ENCODE data around the gene PTPRD.

PTPRD gene

GRCh38 chr9:10054456-10054855 lies 558.3 kb downstream of the PTPRD start:
- no peak for DNase-seq (ENCODE audit: low read depth in 2 of 2)

DNA sequence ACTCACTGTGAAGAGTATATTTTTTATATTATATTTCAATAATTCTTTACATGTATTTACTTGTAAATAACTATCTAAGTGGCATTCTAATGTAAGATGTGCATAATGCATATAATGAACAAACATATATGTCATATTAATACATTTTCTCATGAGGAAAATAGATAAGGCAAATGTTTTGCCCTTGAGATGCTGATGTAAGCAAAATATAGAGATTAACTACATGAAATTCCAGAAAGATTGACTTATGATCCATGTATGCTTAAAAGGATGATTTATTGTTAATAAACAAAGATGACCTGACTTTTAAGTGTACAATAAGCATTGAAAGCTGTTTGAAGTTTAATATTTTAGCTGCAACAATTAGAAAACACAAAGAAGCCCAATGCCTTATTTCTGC lies 559.9 kb downstream of the PTPRD start:
- DNase-seq (ENCODE audit: low read depth in 2 of 2) = no peak

DNA sequence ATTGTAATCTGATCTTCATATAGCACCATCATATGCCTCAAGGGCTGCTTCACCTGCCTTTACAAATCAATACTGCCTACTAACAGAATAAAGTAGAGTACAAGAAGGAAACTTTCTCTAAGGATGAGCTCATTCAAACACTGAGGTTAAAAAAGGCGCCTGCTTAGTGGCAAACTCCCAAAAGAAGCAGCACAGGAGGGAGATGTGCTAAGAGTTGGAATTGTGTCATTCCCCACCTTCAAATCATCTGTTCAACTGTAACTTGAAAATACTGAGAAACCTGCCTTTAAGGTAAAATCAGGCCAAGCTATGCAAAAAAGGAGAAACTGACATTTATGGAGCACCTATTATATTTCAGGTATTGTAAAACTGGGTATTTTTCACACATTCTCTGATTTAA lies 560.6 kb downstream of the PTPRD start:
- no peak for DNase-seq (ENCODE audit: low read depth in 2 of 2)

DNA sequence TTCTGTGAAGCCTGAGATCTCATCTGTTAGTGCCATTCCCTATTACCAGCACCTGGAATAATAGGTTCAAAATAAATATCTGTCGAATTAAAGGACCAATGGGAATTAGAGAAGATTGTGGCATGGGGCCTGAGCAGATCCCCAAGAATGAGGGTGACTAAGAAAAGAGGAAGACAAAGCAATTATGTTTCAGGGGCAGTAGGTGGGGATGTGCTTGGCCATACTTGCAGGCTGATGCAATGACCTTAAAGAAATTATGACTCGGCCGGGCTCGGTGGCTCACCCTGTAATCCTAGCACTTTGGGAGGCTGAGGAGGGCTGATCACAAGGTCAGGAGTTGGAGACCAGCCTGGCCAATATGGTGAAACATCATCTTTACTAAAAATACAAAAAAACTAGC lies 562.8 kb downstream of the PTPRD start:
- no peak for DNase-seq (ENCODE audit: low read depth in 2 of 2)

GRCh38 chr9:10048994-10049393 lies 563.8 kb downstream of the PTPRD start:
- DNase-seq (ENCODE audit: low read depth in 2 of 2) = no peak

- peak in 1 of 2 experiments; percentile 18 for DNase-seq (ENCODE audit: low read depth in 2 of 2)
Measured at GRCh38 chr9:10045598-10045997, 567.2 kb downstream of the PTPRD start.

DNA sequence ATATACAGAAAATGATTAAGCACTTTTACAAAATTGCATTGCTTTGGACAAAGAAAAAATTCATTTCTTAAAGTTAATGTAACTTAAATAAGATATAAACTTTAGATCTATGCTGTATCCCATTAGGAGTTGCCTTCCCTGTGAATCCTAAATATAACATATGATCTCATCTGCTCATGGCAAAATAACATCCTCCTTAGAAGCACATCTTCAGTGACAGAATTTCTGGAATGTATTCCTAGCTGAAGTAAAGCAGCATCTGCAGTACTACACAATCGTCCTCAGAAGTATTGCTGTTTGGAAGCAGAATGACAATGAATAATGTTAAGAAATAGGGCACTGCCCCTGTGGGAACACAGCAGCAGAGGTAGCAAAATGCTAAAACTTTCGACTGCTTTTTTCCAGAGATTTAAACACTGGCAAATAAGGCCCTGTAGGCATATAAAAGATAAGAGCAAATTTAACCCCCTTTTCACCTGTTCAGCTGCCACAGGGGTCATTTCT lies 571.0 kb downstream of the PTPRD start:
- DNase-seq (ENCODE audit: low read depth in 2 of 2) = no peak

GRCh38 chr9:10036095-10036494 lies 576.7 kb downstream of the PTPRD start:
- DNase-seq (ENCODE audit: low read depth in 2 of 2) = no peak

- DNase-seq (ENCODE audit: low read depth in 2 of 2) = no peak
Measured at GRCh38 chr9:10032166-10032565, 580.6 kb downstream of the PTPRD start.

DNA sequence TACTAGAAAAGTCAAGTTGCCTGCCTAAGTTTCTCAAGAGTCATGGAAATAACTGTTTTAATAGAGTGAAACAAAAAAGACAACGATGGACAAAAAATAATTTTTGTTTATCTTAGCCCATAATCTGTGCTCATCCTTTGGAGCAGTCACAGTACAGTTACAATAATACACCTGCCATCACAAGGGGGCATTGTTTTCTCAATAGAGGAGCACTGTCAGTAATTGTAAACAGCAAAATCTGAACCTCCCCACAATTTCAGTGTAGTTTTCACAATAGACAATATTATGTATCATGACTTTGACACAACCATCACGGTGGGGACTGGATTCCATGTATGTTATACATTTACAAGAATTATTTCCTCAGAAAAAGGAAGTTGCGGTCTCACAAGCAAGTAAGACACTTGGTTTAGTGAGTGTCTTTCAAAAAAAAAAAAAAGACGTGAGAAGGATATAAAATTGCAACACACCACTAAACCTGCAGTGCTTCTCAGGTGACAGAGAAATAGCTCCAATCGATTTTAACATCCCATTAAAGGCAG lies 586.3 kb downstream of the PTPRD start:
- no peak for DNase-seq (ENCODE audit: low read depth in 2 of 2)

GRCh38 chr9:10015755-10016154 lies 597.0 kb downstream of the PTPRD start:
- DNase-seq (ENCODE audit: low read depth in 2 of 2) = no peak

GRCh38 chr9:10014889-10015288 lies 597.9 kb downstream of the PTPRD start:
- no peak for DNase-seq (ENCODE audit: low read depth in 2 of 2)

GRCh38 chr9:10009401-10009800 lies 603.4 kb downstream of the PTPRD start:
- DNase-seq (ENCODE audit: low read depth in 2 of 2) = no peak

GRCh38 chr9:10008101-10008799 lies 604.6 kb downstream of the PTPRD start:
- peak; percentile 18 to 25 for DNase-seq (ENCODE audit: low read depth in 2 of 2)

- no peak for DNase-seq (ENCODE audit: low read depth in 2 of 2)
Measured at GRCh38 chr9:10007356-10007755, 605.4 kb downstream of the PTPRD start.

- DNase-seq (ENCODE audit: low read depth in 2 of 2) = no peak
Measured at GRCh38 chr9:10005206-10005605, 607.6 kb downstream of the PTPRD start.

DNA sequence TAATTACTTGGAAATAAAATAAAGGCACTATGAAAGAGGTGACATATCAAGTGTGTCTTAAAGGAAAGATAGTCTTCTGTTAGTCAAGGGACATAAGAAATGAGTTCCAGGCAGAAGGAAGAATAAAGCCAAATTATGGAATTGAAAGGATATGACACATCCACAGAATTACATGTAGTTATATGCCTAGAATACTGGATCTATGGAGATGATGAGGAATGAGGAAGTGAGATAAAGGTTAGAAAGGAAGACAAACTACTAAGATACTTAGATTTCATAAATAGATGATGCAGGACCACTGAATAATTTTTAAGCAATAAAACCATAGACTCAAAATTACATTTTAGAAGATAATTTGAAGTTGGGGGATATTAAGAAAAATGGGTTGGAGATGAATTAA lies 609.8 kb downstream of the PTPRD start:
- DNase-seq (ENCODE audit: low read depth in 2 of 2) = no peak

GRCh38 chr9:10000669-10001068 lies 612.1 kb downstream of the PTPRD start:
- no peak for DNase-seq (ENCODE audit: low read depth in 2 of 2)

DNA sequence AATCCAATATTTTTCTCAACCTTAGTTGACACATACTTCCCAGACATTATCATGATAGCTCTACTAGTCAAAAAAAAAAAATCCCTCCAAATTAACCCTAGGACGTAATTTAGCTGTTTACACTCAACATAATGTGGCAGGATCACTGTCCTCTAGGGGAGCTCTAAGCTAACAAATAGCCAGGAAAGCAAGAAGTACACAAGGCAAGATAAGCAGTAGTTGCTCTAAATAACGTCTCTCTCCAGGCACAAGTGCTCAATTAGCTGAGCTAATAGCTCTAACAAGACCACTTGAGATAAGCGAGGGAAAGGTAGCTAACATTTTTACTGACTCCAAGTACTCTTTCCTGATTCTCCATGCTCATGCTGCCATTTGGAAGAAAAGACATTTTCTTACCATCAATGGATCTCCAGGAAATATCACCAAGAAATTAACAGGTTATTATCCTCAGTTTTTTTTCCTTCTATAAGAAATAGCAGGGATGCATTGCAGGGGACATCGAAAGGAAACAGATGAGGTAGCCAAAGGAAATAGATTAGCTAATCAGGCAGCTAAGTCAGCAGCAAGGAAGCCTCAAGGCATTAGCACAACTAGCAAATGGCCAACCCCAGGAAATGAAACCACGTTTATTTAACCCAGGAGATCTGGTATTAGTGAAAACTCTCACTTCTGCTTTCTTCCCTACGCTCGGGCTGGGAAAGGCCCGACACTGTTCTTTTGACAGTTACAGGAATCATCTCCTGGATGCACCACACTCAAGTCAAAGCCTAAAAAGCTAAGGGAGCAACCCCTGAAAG lies 614.1 kb downstream of the PTPRD start:
- no peak for DNase-seq (ENCODE audit: low read depth in 2 of 2)

GRCh38 chr9:9997585-9997984 lies 615.2 kb downstream of the PTPRD start:
- no peak for DNase-seq (ENCODE audit: low read depth in 2 of 2)

DNA sequence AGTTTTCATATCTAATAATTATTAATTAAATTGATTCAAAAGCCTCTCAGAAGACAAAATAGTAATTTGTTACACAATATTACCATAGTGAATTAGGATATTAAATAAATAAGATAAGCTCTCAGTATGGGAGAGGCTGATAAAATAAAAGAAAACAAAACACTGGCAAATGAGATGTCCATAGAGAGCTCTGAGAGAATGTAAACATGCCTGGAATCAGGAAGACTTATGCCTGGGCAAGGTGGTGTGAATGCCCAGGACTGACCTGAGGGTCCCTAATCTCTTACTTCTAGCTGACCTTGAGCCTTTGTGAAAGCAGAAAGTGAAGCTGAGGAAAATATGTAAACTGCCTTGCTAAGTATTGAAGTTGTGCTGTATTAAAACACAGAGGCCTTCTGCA lies 616.5 kb downstream of the PTPRD start:
- no peak for DNase-seq (ENCODE audit: low read depth in 2 of 2)

DNA sequence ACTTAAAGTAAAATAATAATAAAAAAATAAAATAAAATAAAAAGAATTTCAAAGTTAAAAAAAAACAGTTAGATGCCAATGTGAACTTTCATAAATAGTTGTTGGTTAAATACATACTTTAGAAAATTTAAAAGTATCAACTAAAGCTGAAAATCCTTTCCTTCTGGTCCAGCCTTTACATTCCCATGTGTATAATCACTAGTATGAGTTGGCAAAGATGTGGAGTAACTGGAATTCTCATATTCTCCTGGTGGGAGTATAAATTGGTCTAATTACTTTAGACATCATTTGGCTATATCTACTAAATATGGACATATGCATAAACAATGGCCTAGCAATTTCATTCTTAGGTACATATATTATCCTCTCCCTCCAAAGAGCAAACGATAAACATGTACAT lies 619.9 kb downstream of the PTPRD start:
- peak; percentile 29 to 30 for DNase-seq (ENCODE audit: low read depth in 2 of 2)

DNA sequence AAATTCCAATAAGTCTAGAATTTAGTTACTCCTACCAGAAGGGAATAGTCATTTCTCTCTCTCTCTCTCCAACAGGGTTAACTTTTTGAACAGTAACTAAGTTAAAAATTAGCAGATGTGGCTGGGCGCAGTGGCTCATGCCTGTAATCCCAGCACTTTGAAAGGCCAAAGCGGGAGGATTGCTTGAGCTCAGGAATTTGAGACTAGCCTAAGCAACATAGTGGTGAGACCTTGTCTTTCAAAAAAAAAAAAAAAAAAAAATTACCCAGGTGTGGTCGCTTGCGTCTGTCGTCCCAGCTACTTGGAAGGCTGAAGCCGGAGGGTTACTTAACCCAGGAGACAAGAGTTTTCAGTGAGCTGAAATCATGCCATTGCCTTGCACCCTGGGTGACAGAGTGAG lies 639.7 kb downstream of the PTPRD start:
- no peak for DNase-seq (ENCODE audit: low read depth in 2 of 2)
